GM12891 (cell line): Measurements from ENCODE around the gene PCYT1B.

Source experiments
- POLR2A ChIP-seq: IDR thresholded peaks from 2 replicates; pipeline ENCODE4 v1.6.1; 2011; ENCODE audit warnings: low read depth, low read length, control low read depth
- POLR2AphosphoS5 ChIP-seq: IDR thresholded peaks from 2 replicates; pipeline ENCODE4 v1.6.1; 2011; ENCODE audit warnings: low read depth, low read length, control low read depth

- TF ChIP-seq POLR2A (no peak), POLR2AphosphoS5 (no peak)
Observed at GRCh38 chrX:24542756-24543155, 104.4 kb downstream of the PCYT1B start.
